Cardiac fibroblast (primary cell): ENCODE data around the gene UQCRQ.

Source experiments
- DNase-seq, 2 donors: peaks; one replicate each; pipeline versions ENCODE4 v3.0.0 to v3.0.0-alpha.2; 2010; ENCODE audit warnings: low read depth in 2 of 2
- H3K4me3 ChIP-seq, 2 donors: replicated peaks in 1 of 2; 1 replicate in 1 of 2; 2 replicates in 1 of 2; pipeline ENCODE4 v1.5.1; 2011; ENCODE audit warnings: low read depth in 2 of 2, low read length in 2 of 2, mild to moderate bottlenecking in 2 of 2, moderate library complexity in 1 of 2
- CTCF ChIP-seq: IDR thresholded peaks from one replicate; pipeline ENCODE4 v1.5.1; 2011; ENCODE audit warnings: low read depth, mild to moderate bottlenecking, low read length, inconsistent platforms

Gene UQCRQ

GRCh38 chr5:132834057-132834456 is 32.4 kb upstream of the UQCRQ start:
- no peak for TF ChIP-seq CTCF
- no peak for DNase-seq

GRCh38 chr5:132836852-132837251 is 29.6 kb upstream of the UQCRQ start:
- H3K4me3 ChIP-seq = no peak overlapping the region
- no peak for TF ChIP-seq CTCF
- no peak for DNase-seq

More at GRCh38 chr5:132834057-132834456, 32.4 kb upstream of the UQCRQ start:
- no peak overlapping the region for H3K4me3 ChIP-seq

GRCh38 chr5:132837868-132838267 is 28.6 kb upstream of the UQCRQ start:
- no peak for DNase-seq
- TF ChIP-seq CTCF = no peak
- no peak overlapping the region for H3K4me3 ChIP-seq

- no peak for TF ChIP-seq CTCF
- no peak for DNase-seq
- H3K4me3 ChIP-seq = no peak overlapping the region
These were observed 27.7 kb upstream of the UQCRQ start for GRCh38 chr5:132838516-132839282.

- DNase-seq = peak; percentile 71 to 87
- no peak overlapping the region for H3K4me3 ChIP-seq
- no peak for TF ChIP-seq CTCF
These were observed 26.8 kb upstream of the UQCRQ start for GRCh38 chr5:132839426-132840301.

- DNase-seq = no peak
- TF ChIP-seq CTCF = no peak
- no peak overlapping the region for H3K4me3 ChIP-seq
These were observed 26.1 kb upstream of the UQCRQ start for GRCh38 chr5:132840313-132840712.
